Progenitor cell of endocrine pancreas (in vitro differentiated cells): Measurements from ENCODE around the gene SOX8. TPM values are rescaled to one million over a fixed set of nuclear protein-coding genes. Genes with fewer than 3 reads are reported as not detected.

ENCODE experiments used
- DNase-seq: peaks from one replicate; pipeline ENCODE4 v3.0.0; 2021; ENCODE audit warnings: low spot score; ENCODE audit not compliant: unreplicated experiment
- H3K27ac Mint-ChIP-seq: 2 replicates; pipeline ENCODE4 v1.8.0; 2021; ENCODE audit warnings: mild to moderate bottlenecking, moderate library complexity, mixed read lengths
- H3K27me3 Mint-ChIP-seq: 2 replicates; pipeline ENCODE4 v1.8.0; 2021; ENCODE audit warnings: mixed read lengths
- H3K36me3 Mint-ChIP-seq: 2 replicates; pipeline ENCODE4 v1.8.0; 2022; ENCODE audit warnings: mixed read lengths; ENCODE audit not compliant: insufficient read depth
- H3K4me1 Mint-ChIP-seq: 2 replicates; pipeline ENCODE4 v1.8.0; 2021; ENCODE audit warnings: low read depth, mixed read lengths
- H3K4me3 Mint-ChIP-seq: 2 replicates; pipeline ENCODE4 v1.8.0; 2021; ENCODE audit warnings: low read depth, mild to moderate bottlenecking, moderate library complexity, mixed read lengths
- H3K9me3 Mint-ChIP-seq: 2 replicates; pipeline ENCODE4 v1.8.0; 2021; ENCODE audit warnings: low read depth, mixed read lengths
- total RNA-seq: library from RNA; stranded (reverse); gene quantifications from 2 replicates; pipeline ENCODE4 v1.2.1, GENCODE V29; 2021
- TF ChIP-seq, protein P1 (sequence below): fragments of 200-600 bp; sonication (generic); IDR thresholded peaks from one replicate; pipeline ENCODE4 v1.5.0; 2021; ENCODE audit warnings: antibody characterized with exemption, mild to moderate bottlenecking; ENCODE audit not compliant: unreplicated experiment

The SOX8 gene
- total RNA-seq, 1 donor from 2014 or later = 6.7 TPM

DNA sequence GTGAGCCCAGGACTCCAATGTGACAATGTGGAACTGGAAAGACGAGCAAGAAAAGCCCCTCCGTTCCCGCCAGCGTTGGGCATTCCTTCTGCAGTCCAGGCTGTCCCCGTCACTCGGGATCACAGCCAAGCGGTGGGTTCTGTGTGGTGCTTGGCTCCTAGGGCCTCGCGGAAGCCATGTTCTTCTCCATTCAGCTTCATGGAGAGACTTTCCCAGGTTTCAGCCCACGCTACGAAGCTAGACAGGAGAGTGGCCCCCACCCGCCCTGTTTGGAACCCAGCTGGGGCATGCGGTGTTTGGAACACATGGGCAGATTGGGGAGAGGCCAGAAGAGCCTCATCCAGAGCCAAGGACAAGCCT is 16.6 kb upstream of the SOX8 start:
- no peak for DNase-seq
- Mint-ChIP-seq H3K9me3 (no peaks in the 10 kb centered on the region), H3K27ac (peak overlapping the region; percentile 87), H3K36me3 (peaks cover 20% of the 10 kb centered on the region), H3K4me3 (no peak overlapping the region), H3K4me1 (peaks cover 12% of the 10 kb centered on the region), H3K27me3 (no peaks in the 10 kb centered on the region)
- TF ChIP-seq, protein P1, sequence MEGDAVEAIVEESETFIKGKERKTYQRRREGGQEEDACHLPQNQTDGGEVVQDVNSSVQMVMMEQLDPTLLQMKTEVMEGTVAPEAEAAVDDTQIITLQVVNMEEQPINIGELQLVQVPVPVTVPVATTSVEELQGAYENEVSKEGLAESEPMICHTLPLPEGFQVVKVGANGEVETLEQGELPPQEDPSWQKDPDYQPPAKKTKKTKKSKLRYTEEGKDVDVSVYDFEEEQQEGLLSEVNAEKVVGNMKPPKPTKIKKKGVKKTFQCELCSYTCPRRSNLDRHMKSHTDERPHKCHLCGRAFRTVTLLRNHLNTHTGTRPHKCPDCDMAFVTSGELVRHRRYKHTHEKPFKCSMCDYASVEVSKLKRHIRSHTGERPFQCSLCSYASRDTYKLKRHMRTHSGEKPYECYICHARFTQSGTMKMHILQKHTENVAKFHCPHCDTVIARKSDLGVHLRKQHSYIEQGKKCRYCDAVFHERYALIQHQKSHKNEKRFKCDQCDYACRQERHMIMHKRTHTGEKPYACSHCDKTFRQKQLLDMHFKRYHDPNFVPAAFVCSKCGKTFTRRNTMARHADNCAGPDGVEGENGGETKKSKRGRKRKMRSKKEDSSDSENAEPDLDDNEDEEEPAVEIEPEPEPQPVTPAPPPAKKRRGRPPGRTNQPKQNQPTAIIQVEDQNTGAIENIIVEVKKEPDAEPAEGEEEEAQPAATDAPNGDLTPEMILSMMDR = no peak

DNA sequence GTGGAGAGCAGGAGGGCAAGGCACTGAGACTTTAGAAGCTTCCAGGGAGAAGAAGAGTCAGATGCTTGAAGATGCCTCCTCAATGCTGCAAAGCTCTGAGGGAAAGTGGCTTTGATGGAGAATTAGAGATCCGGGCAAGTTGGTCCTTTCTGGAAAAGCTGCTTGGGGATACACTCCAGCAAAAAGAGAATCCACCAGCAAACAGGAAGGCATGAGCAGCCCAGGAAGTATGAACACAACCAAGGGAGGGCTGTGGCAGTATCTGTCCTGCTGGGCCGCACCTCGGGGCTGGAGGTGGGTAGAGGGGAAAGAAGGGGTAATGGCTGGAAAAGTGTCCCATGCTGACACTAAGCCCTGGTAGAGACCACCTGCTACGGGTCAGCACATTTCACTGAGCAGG is 16.1 kb upstream of the SOX8 start:
- H3K27me3 Mint-ChIP-seq = no peaks in the 10 kb centered on the region
- TF ChIP-seq, protein P1 = no peak
- H3K36me3 Mint-ChIP-seq = peaks cover 20% of the 10 kb centered on the region
- no peaks in the 10 kb centered on the region for H3K9me3 Mint-ChIP-seq
- peaks cover 12% of the 10 kb centered on the region for H3K4me1 Mint-ChIP-seq
- no peak overlapping the region for H3K4me3 Mint-ChIP-seq
- no peak overlapping the region for H3K27ac Mint-ChIP-seq
- no peak for DNase-seq

DNA sequence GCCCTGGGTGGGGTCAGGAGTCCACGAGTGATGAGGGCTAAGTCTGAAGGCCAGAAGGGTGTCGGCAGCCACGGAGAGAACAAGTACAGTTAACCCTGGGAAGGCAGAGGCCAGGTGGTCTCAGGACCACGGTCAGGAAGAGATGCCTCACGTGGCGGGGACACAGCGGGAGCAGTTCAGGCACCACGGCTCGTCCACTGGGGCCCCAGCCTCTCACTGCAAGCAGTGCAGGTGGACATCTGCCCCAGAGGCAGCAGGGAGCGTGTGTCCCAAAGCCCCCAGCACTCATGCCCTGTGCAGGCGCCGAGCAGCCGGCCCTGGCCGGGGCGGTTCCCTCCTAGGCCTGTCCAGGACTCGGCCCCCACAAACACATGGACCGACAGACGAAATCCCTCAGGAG is 15.5 kb upstream of the SOX8 start:
- H3K27me3 Mint-ChIP-seq = no peaks in the 10 kb centered on the region
- no peak overlapping the region for H3K27ac Mint-ChIP-seq

DNA sequence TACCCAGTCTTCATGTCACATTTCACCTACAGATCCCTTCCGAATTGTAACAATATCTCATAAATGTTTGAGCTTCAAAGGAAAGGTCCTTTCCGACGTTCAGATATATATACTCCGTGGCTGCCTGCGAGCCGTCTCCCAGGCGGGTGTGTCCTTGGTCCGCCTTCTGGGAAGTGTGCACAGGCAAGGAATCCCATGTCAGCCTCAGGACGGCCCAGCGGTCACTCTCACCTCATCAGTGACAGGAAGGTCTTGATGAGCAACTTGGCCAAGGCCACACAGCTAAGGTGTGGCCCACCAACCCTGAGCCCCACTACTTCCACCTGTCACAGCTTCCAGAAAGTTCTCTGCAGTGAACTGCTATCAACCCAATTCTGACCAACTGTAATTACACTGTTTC is 15.1 kb upstream of the SOX8 start:
- Mint-ChIP-seq H3K36me3 (peaks cover 20% of the 10 kb centered on the region), H3K4me1 (peaks cover 12% of the 10 kb centered on the region), H3K27ac (no peak overlapping the region), H3K27me3 (no peaks in the 10 kb centered on the region), H3K9me3 (no peaks in the 10 kb centered on the region), H3K4me3 (no peak overlapping the region)
- TF ChIP-seq, protein P1 = no peak
- DNase-seq = no peak

More for the DNA sequence above, 15.5 kb upstream of the SOX8 start:
- no peak overlapping the region for H3K4me3 Mint-ChIP-seq
- TF ChIP-seq, protein P1 = no peak
- no peak for DNase-seq
- peaks cover 12% of the 10 kb centered on the region for H3K4me1 Mint-ChIP-seq
- H3K36me3 Mint-ChIP-seq = peaks cover 20% of the 10 kb centered on the region
- H3K9me3 Mint-ChIP-seq = no peaks in the 10 kb centered on the region

DNA sequence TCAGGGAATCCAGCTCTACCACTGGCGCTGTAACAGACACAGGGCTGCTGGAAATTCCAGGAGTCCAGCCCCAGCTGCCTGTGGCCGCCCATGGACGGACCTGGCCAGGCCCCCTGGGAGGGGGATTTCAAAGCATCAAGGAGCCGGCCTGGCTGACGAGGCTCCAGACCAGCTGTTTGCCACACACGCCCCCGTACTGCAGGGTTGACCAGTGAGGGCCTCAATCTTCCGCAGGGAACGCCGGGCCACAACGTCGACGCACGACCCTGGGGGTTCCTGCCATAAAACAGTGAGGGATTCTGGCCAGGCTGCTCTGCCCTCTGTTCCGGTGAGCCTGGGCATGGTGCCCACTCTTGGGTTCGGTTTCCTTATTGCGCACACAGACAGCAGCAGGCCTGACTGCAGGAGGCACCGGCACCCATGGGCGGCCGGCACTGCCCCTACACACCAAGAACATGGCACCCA is 14.5 kb upstream of the SOX8 start:
- TF ChIP-seq, protein P1 = no peak
- H3K9me3 Mint-ChIP-seq = no peaks in the 10 kb centered on the region
- H3K4me3 Mint-ChIP-seq = no peak overlapping the region
- no peaks in the 10 kb centered on the region for H3K27me3 Mint-ChIP-seq
- peaks cover 16% of the 10 kb centered on the region for H3K4me1 Mint-ChIP-seq
- no peak overlapping the region for H3K27ac Mint-ChIP-seq
- H3K36me3 Mint-ChIP-seq = peaks cover 20% of the 10 kb centered on the region
- DNase-seq = no peak
